HepG2 (cell line): ENCODE data around the gene ILKAP. TPM values are rescaled to one million over a fixed set of nuclear protein-coding genes. Genes with fewer than 3 reads are reported as not detected.

Source experiments
- CHCHD3 ChIP-seq: sonication (generic); formaldehyde crosslinking; IDR thresholded peaks from 2 replicates; pipeline ENCODE4 v1.8.0; 2022; ENCODE audit warnings: mild to moderate bottlenecking, missing genetic modification reagents, moderate library complexity
- GTF3A ChIP-seq: sonication (generic); formaldehyde crosslinking; conservative IDR thresholded peaks from 2 replicates; pipeline ENCODE4 v1.4.0; 2020; ENCODE audit warnings: mild to moderate bottlenecking, missing genetic modification reagents
- IRX3 ChIP-seq: sonication (generic); formaldehyde crosslinking; IDR thresholded peaks from 2 replicates; pipeline ENCODE4 v1.8.1; 2023; ENCODE audit warnings: mild to moderate bottlenecking, low read depth, missing genetic modification reagents, borderline replicate concordance
- KMT2A ChIP-seq: sonication (generic); formaldehyde crosslinking; IDR thresholded peaks from 2 replicates; pipeline ENCODE4 v1.4.0; 2020; ENCODE audit warnings: missing genetic modification reagents
- MTA1 ChIP-seq: sonication (generic); formaldehyde crosslinking; IDR thresholded peaks from 2 replicates; pipeline ENCODE4 v1.4.0; 2020; ENCODE audit warnings: missing genetic modification reagents, mild to moderate bottlenecking, borderline replicate concordance
- RBAK ChIP-seq: sonication (generic); formaldehyde crosslinking; IDR thresholded peaks from 2 replicates; pipeline ENCODE4 v1.5.1; 2020; ENCODE audit warnings: mild to moderate bottlenecking, missing genetic modification reagents
- SAP130 ChIP-seq: IDR thresholded peaks from 2 replicates; pipeline ENCODE4 v1.6.1; 2016; ENCODE audit warnings: low read depth
- THRA ChIP-seq: sonication (generic); formaldehyde crosslinking; IDR thresholded peaks from 2 replicates; pipeline ENCODE4 v1.4.0; 2020; ENCODE audit warnings: missing genetic modification reagents, borderline replicate concordance
- ZEB1 ChIP-seq: IDR thresholded peaks from 2 replicates; pipeline ENCODE4 v1.6.1; 2012; ENCODE audit warnings: mild to moderate bottlenecking, low read depth, inconsistent platforms; ENCODE audit not compliant: insufficient replicate concordance
- ZNF230 ChIP-seq: sonication (generic); formaldehyde crosslinking; IDR thresholded peaks from 2 replicates; pipeline ENCODE4 v1.4.0; 2020; ENCODE audit warnings: mild to moderate bottlenecking, missing genetic modification reagents
- ZNF510 ChIP-seq: sonication (generic); formaldehyde crosslinking; IDR thresholded peaks from 2 replicates; pipeline ENCODE4 v1.4.0; 2020; ENCODE audit warnings: low read depth, mild to moderate bottlenecking, missing genetic modification reagents
- ZNF580 ChIP-seq: IDR thresholded peaks from 2 replicates; pipeline ENCODE4 v1.6.1; 2016; ENCODE audit warnings: low read depth, borderline replicate concordance
- ZSCAN31 ChIP-seq: sonication (generic); formaldehyde crosslinking; IDR thresholded peaks from 2 replicates; pipeline ENCODE4 v1.5.0; 2020; ENCODE audit warnings: low read depth, mild to moderate bottlenecking, missing genetic modification reagents
- polyA plus RNA-seq, 8 experiments: library from polyadenylated mRNA; depleted of rRNA in 3 of 8; stranded (reverse) in 7 of 8; unstranded in 1 of 8; fragments of >200 nt; fragmentation: Illumina TruSeq in 4 of 8; extraction: Trizol in 4 of 8; gene quantifications; 2 replicates each; pipeline versions ENCODE4 v1.2.1 to v1.2.3, GENCODE V29; 2011 to 2016; ENCODE audit warnings: low read depth in 4 of 8, missing spikeins in 1 of 8, mixed read lengths in 1 of 8; ENCODE audit not compliant: insufficient read depth in 1 of 8
- total RNA-seq, 5 experiments: library from RNA; depleted of rRNA; stranded (reverse); fragments of >200 nt; fragmentation: Illumina TruSeq; extraction: Trizol; gene quantifications; 2 replicates each; pipeline ENCODE4 v1.2.3, GENCODE V29; 2016; ENCODE audit warnings: low read depth in 1 of 5
- TF ChIP-seq, protein P1 (sequence below): sonication (generic); formaldehyde crosslinking; IDR thresholded peaks from 2 replicates; pipeline ENCODE4 v1.9.0; 2022; ENCODE audit warnings: low read depth, missing genetic modification reagents
- TF ChIP-seq, protein P2 (sequence below): sonication (generic); formaldehyde crosslinking; conservative IDR thresholded peaks from 2 replicates; pipeline ENCODE4 v1.4.0; 2020; ENCODE audit warnings: mild to moderate bottlenecking, missing genetic modification reagents, moderate library complexity
- TF ChIP-seq, protein P3 (sequence below): sonication (generic); formaldehyde crosslinking; IDR thresholded peaks from 2 replicates; pipeline ENCODE4 v1.4.0; 2020; ENCODE audit warnings: mild to moderate bottlenecking, missing genetic modification reagents

The ILKAP gene
- total and polyA plus RNA-seq, 2 of the 13 experiments (the other 11 are each of a cell fraction or from before 2014, with no cell fraction given), result 29.6 to 33.1 TPM

- TF ChIP-seq, protein P1, sequence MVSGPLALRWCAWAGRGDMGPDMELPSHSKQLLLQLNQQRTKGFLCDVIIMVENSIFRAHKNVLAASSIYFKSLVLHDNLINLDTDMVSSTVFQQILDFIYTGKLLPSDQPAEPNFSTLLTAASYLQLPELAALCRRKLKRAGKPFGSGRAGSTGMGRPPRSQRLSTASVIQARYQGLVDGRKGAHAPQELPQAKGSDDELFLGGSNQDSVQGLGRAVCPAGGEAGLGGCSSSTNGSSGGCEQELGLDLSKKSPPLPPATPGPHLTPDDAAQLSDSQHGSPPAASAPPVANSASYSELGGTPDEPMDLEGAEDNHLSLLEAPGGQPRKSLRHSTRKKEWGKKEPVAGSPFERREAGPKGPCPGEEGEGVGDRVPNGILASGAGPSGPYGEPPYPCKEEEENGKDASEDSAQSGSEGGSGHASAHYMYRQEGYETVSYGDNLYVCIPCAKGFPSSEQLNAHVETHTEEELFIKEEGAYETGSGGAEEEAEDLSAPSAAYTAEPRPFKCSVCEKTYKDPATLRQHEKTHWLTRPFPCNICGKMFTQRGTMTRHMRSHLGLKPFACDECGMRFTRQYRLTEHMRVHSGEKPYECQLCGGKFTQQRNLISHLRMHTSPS (CRISPR knock-in tag), result 0 out of 2 replicates have a peak, but pooled peaks have one; percentile 45
- 0 out of 2 replicates have a peak, but pooled peaks have one; percentile 43 for TF ChIP-seq GTF3A (CRISPR knock-in tag)
- peak; percentile 15; the same call in 1 of the 2 replicates for TF ChIP-seq ZNF580
- TF ChIP-seq, protein P2, sequence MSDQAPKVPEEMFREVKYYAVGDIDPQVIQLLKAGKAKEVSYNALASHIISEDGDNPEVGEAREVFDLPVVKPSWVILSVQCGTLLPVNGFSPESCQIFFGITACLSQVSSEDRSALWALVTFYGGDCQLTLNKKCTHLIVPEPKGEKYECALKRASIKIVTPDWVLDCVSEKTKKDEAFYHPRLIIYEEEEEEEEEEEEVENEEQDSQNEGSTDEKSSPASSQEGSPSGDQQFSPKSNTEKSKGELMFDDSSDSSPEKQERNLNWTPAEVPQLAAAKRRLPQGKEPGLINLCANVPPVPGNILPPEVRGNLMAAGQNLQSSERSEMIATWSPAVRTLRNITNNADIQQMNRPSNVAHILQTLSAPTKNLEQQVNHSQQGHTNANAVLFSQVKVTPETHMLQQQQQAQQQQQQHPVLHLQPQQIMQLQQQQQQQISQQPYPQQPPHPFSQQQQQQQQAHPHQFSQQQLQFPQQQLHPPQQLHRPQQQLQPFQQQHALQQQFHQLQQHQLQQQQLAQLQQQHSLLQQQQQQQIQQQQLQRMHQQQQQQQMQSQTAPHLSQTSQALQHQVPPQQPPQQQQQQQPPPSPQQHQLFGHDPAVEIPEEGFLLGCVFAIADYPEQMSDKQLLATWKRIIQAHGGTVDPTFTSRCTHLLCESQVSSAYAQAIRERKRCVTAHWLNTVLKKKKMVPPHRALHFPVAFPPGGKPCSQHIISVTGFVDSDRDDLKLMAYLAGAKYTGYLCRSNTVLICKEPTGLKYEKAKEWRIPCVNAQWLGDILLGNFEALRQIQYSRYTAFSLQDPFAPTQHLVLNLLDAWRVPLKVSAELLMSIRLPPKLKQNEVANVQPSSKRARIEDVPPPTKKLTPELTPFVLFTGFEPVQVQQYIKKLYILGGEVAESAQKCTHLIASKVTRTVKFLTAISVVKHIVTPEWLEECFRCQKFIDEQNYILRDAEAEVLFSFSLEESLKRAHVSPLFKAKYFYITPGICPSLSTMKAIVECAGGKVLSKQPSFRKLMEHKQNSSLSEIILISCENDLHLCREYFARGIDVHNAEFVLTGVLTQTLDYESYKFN (CRISPR knock-in tag), result no peak
- TF ChIP-seq THRA, result peak; percentile 88; the same call in 1 of the 2 replicates
- TF ChIP-seq KMT2A (CRISPR knock-in tag), result 0 out of 2 replicates have a peak, but pooled peaks have one; percentile 44
- peak; percentile 69; the same call in 1 of the 2 replicates for TF ChIP-seq CHCHD3 (CRISPR knock-in tag)
- TF ChIP-seq ZNF510, result no peak
- TF ChIP-seq, protein P3, sequence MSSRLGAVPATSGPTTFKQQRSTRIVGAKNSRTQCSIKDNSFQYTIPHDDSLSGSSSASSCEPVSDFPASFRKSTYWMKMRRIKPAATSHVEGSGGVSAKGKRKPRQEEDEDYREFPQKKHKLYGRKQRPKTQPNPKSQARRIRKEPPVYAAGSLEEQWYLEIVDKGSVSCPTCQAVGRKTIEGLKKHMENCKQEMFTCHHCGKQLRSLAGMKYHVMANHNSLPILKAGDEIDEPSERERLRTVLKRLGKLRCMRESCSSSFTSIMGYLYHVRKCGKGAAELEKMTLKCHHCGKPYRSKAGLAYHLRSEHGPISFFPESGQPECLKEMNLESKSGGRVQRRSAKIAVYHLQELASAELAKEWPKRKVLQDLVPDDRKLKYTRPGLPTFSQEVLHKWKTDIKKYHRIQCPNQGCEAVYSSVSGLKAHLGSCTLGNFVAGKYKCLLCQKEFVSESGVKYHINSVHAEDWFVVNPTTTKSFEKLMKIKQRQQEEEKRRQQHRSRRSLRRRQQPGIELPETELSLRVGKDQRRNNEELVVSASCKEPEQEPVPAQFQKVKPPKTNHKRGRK, result 0 out of 2 replicates have a peak, but pooled peaks have one; percentile 31
- TF ChIP-seq SAP130 (CRISPR knock-in tag), result peak; percentile 25; the same call in 1 of the 2 replicates
- TF ChIP-seq ZSCAN31, result 0 out of 2 replicates have a peak, but pooled peaks have one; percentile 42
- TF ChIP-seq ZEB1, result no peak
- TF ChIP-seq IRX3 (CRISPR knock-in tag), result 0 out of 2 replicates have a peak, but pooled peaks have one; percentile 54
- 0 out of 2 replicates have a peak, but pooled peaks have one; percentile 34 for TF ChIP-seq MTA1
- TF ChIP-seq ZNF230 (CRISPR knock-in tag), result peak; percentile 73; the same call in 1 of the 2 replicates
- no peak for TF ChIP-seq RBAK (CRISPR knock-in tag)
These were observed 64.1 kb downstream of the ILKAP start (continued) for GRCh38 chr2:238139196-238140039.
